Coronary artery (tissue), 2 donors: Measurements from ENCODE around the gene SLC9B1.

Experiments used
- DNase-seq: peaks from one replicate; pipeline ENCODE4 v3.0.0-alpha.2; 2017; ENCODE audit warnings: low spot score
- H3K27ac ChIP-seq, 2 donors: fragments of 200-600 bp; sonication (generic); one replicate each; pipeline ENCODE4 v1.5.1; 2016 to 2019
- H3K4me3 ChIP-seq: fragments of 200-600 bp; sonication (generic); 2 replicates; pipeline ENCODE4 v1.5.1; 2016; ENCODE audit warnings: mild to moderate bottlenecking, moderate library complexity
- TF ChIP-seq, protein P1 (sequence below): fragments of 200-600 bp; sonication (generic); IDR thresholded peaks from one replicate; pipeline ENCODE4 v1.5.1; 2019; ENCODE audit warnings: antibody characterized with exemption

SLC9B1 gene

DNA sequence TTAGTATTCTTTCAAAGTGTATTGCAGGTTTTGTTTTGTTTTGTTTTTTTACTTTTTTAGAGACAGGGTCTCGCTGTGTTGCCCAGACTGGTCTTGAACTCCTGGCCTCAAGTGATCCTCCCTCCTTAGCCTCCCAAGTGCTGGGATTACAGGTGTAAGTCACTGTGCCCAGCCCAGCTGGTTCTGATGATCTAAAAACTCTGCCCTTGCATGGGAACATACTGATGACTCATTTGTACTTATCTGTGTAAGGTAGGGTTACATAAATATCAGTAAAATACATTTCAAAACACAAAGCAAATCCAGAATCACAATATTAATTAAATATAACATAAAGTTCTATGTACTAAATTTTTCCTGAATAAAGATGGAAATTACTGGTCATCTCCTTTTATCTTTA lies 7.4 kb upstream of the SLC9B1 start:
- no peak overlapping the region for H3K4me3 ChIP-seq
- TF ChIP-seq, protein P1, sequence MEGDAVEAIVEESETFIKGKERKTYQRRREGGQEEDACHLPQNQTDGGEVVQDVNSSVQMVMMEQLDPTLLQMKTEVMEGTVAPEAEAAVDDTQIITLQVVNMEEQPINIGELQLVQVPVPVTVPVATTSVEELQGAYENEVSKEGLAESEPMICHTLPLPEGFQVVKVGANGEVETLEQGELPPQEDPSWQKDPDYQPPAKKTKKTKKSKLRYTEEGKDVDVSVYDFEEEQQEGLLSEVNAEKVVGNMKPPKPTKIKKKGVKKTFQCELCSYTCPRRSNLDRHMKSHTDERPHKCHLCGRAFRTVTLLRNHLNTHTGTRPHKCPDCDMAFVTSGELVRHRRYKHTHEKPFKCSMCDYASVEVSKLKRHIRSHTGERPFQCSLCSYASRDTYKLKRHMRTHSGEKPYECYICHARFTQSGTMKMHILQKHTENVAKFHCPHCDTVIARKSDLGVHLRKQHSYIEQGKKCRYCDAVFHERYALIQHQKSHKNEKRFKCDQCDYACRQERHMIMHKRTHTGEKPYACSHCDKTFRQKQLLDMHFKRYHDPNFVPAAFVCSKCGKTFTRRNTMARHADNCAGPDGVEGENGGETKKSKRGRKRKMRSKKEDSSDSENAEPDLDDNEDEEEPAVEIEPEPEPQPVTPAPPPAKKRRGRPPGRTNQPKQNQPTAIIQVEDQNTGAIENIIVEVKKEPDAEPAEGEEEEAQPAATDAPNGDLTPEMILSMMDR = no peak
- DNase-seq = no peak

DNA sequence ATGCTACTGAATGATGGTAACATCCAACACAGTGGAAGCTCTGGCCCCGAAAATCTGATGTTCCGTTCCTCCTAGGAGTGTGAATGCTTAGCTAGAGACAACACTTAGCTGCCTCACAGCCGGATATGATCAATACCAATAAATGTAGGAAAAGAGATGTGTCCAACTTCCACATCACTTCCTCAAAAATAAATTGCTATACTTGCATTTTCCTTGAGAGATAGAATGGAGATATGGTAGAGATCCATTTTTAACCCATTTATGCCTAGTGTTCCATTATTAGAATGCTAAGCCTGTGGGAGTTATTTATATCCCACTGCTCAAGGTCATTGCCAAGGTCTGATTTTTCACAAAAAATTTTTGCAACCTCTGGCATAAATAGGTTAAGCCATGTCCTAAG lies 5.5 kb upstream of the SLC9B1 start:
- TF ChIP-seq, protein P1 = no peak
- no peak for DNase-seq
- H3K4me3 ChIP-seq = no peak overlapping the region
- no peak overlapping the region for H3K27ac ChIP-seq

More for the DNA sequence above, 7.4 kb upstream of the SLC9B1 start:
- H3K27ac ChIP-seq = no peak overlapping the region

DNA sequence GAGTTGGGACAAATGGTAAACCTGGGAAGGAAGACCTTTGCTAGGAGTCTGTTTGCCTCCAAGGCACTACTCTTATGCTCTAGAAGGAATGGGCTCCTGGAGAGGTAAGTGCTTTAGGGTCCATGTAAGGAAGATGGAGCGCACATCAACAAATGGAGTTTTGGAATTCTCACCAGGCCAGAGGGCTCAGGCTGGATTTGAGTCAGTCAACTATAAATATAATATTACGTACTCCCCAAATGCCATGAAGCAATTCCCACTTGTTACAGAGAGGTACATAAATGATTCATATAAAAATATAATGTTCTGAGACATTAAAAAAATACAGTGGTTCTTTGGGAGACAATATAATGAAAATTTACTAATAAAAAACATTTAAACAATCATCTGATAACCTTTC lies 1.6 kb upstream of the SLC9B1 start:
- H3K4me3 ChIP-seq = no peak overlapping the region
- TF ChIP-seq, protein P1 = no peak
- no peak for DNase-seq
- H3K27ac ChIP-seq = no peak overlapping the region

DNA sequence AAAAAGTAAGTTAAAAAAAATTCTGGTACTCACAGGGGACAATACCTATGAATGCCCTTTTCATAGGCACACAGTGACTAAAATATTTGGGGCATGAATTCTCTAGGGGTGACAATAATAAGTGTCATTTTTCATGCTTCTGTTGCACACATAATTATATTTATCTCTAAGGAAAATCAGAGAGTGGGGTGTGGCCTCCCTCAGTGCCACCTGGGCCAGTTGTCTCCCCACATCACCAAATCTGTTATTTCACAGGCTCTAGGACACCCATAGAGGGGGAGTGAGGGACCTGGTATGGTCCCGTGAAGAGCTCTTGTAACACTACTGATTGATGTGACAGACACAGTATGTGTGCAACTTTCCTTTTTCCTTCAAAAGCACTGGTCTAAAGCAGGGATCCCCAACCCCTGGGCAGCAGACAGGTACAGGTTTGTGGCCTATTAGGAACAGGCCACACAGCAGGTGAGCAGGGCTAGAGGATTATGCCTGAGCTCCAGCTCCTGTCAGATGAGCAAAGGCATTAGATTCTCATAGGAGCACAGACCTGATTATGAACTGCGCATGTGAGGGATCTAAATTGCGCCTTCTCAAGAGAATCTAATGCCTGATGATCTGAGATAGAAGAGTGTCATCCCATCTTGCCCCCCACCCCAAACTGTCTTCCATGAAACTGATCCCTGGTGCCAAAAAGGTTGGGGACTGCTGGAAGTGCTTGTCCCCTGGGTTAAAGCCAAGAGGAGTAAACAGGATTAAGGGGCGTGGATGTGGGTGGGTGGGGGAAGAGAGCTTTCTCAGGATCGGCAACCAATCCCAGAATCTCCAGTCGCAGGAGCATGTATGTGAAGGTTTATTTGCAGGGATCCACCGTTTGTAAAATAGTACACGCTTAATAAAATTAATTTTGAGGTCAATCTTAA lies 856 bp downstream of the SLC9B1 start:
- TF ChIP-seq, protein P1 = no peak
- Histone ChIP-seq H3K27ac (peak overlapping the region; percentile 79 to 89), H3K4me3 (peak overlapping the region; percentile 64)
- DNase-seq = peak; percentile 75

DNA sequence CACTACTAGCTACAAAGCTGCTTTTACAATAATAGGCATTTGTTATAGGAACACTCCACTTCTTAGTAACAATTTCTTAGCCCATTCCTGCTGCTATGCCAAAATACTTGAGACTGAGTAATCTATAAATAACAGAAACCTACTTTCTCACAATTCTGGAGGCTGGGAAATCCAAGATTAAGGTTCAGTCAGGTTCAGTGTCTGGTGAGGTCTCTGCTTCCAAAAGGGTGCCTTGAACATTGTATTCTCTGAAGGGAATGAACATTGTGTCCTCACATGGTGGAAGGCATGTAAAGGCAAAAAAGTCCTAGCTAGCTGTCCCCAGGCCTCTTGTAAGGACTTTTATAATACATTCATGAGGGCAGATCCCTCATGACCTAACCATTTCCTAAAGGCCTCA lies 7.0 kb downstream of the SLC9B1 start:
- DNase-seq = no peak
- Histone ChIP-seq H3K27ac (peak overlapping the region; percentile 67 to 83), H3K4me3 (no peak overlapping the region)
- TF ChIP-seq, protein P1 = no peak

DNA sequence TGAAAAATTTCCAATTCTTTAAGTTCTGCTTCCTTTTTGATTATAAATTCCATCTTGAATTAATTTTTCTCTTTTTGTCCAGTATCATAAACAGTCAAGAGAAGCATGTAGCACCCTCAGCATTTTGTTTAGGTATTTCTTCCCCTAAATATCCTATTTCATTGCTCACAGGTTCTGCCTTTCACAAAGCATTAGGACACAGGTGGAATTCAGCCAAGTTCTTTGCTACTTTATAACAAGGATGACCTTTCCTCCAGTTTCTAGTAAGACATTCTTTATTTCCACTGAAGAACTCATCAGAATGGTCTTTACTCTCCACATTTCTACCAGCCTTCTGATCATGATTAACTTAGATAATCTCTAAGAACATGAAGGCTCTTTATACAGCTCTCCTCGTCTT lies 7.4 kb downstream of the SLC9B1 start:
- DNase-seq = no peak
- Histone ChIP-seq H3K27ac (peak overlapping the region; percentile 67 to 83), H3K4me3 (no peak overlapping the region)
- TF ChIP-seq, protein P1 = no peak
